ENCODE data around the gene SCOC. TPM values are rescaled to one million over a fixed set of nuclear protein-coding genes. Genes with fewer than 3 reads are reported as not detected.

The SCOC gene
- total and polyA plus RNA-seq, 2 of the 13 experiments (the other 11 are each of a cell fraction or from before 2014, with no cell fraction given) = 43.8 to 65.2 TPM

DNA sequence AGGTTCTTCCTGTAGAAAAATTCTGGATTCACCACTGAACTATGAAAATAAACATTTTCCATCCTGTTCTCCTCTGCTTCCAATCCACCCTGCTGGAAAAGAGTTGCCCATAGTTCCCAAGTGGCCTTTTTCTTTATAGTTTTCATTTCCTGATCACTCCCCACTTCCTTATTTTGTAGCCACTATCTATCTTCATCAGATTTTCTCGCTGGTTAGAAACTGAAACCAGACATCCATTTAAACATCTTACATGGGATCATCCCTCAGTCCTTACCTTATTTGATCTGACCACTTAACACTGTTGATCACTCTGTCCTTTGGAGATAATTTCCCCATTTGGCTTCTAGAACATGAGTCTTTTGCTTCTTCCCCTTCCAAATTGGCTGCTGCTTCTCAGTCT is 42.2 kb upstream of the SCOC start:
- intact Hi-C loops (cut with micrococcal nuclease; ENCODE audit: unreplicated experiment) (no loop called here), in situ Hi-C loops (cut with HindIII; ENCODE audit: extremely low pct_ligation_motif_present, low pct_unique_long_range_greater_than_20kb) (no loop called here)
- Histone ChIP-seq H3K4me2 (ENCODE audit: low read depth, low read length) (no peak overlapping the region), H3K9me3 (ENCODE audit: low read length) (no peaks in the 10 kb centered on the region), H3K4me1 (ENCODE audit: insufficient read depth, low read length) (no peaks in the 10 kb centered on the region), H3K9ac (ENCODE audit: insufficient read depth, low read depth, low read length) (no peak overlapping the region), H3K27ac (ENCODE audit: extremely low read length, insufficient read depth, low read length) (no peak overlapping the region), H2AFZ (ENCODE audit: low read length) (no peak overlapping the region), H3K27me3 (ENCODE audit: control insufficient read depth in 1 of 2, insufficient read depth in 2 of 2, low read length in 2 of 2) (no peaks in the 10 kb centered on the region), H3K4me3 (replicated peaks in 1 of 3; ENCODE audit: insufficient read depth in 1 of 3, low read depth in 2 of 3, low read length in 3 of 3) (no peak overlapping the region), H3K36me3 (replicated peaks in 1 of 2; ENCODE audit: control insufficient read depth in 1 of 2, insufficient read depth in 2 of 2, low read length in 2 of 2) (no peaks in the 10 kb centered on the region), H3K79me2 (ENCODE audit: insufficient read depth, low read length) (no peaks in the 10 kb centered on the region), H4K20me1 (ENCODE audit: insufficient read depth, low read length) (no peaks in the 10 kb centered on the region)
- DNase-seq (ENCODE audit: low spot score) (no peak), ATAC-seq (no peak), FAIRE-seq (no peak)
- WGBS (ENCODE audit: low lambda C conversion rate) = 0% methylated on average over 1 of the region's 1 CpG
- ChIA-PET POLR2A (no interaction called here), CTCF (ENCODE audit: low intra/inter-chr PET ratio, low total read pairs) (interaction anchor here (2.4 kb wide), 1 partner anchor 279 kb away, joined by 7 read pairs; no protein-coding TSS in a partner anchor)
- BruUV-seq (replicated peaks) = no TSS peak
- no peak for TF ChIP-seq IRX3 (CRISPR knock-in tag; IDR thresholded peaks at IDR 0.05; ENCODE audit: borderline replicate concordance, low read depth)
- no peak for TF ChIP-seq ZIK1 (CRISPR knock-in tag; IDR thresholded peaks at IDR 0.05; ENCODE audit: borderline replicate concordance, low read depth)
- no peak for TF ChIP-seq ZNF883 (CRISPR knock-in tag; IDR thresholded peaks at IDR 0.05; ENCODE audit: not compliant biosample characterization)
- TF ChIP-seq EED (CRISPR knock-in tag; IDR thresholded peaks at IDR 0.05) = no peak
- no peak for TF ChIP-seq TRAFD1 (CRISPR knock-in tag; IDR thresholded peaks at IDR 0.05; ENCODE audit: borderline replicate concordance)
- no peak for TF ChIP-seq ZNF792 (CRISPR knock-in tag; IDR thresholded peaks at IDR 0.05)
- TF ChIP-seq AKAP8 (CRISPR knock-in tag; IDR thresholded peaks at IDR 0.05) = no peak
- no peak for TF ChIP-seq NFE2L1 (CRISPR knock-in tag; IDR thresholded peaks at IDR 0.05; ENCODE audit: borderline replicate concordance)
- TF ChIP-seq ZNF557 (CRISPR knock-in tag; IDR thresholded peaks at IDR 0.05) = no peak
- no peak for TF ChIP-seq TBX2 (CRISPR knock-in tag; IDR thresholded peaks at IDR 0.05; ENCODE audit: borderline replicate concordance)
- TF ChIP-seq PPARG (CRISPR knock-in tag; conservative IDR thresholded peaks at IDR 0.05) = no peak
- no peak for TF ChIP-seq NFE2L2 (IDR thresholded peaks at IDR 0.05; ENCODE audit: low read length)
- no peak for TF ChIP-seq ELF3 (CRISPR knock-in tag; IDR thresholded peaks at IDR 0.05)
- TF ChIP-seq ZBTB43 (CRISPR knock-in tag; conservative IDR thresholded peaks at IDR 0.05) = no peak
- TF ChIP-seq TCF12 (IDR thresholded peaks at IDR 0.05) = no peak
- TF ChIP-seq TCF12 (CRISPR knock-in tag; IDR thresholded peaks at IDR 0.05) = no peak
- TF ChIP-seq ATAD3A (CRISPR knock-in tag; IDR thresholded peaks at IDR 0.05) = no peak
- TF ChIP-seq ZC3H13 (CRISPR knock-in tag; IDR thresholded peaks at IDR 0.05) = no peak
- TF ChIP-seq ZNF550 (CRISPR knock-in tag; IDR thresholded peaks at IDR 0.05; ENCODE audit: borderline replicate concordance) = no peak
